ENCODE results near the gene MTG2. TPM values are rescaled to one million over a fixed set of nuclear protein-coding genes. Genes with fewer than 3 reads are reported as not detected.

MTG2 gene
- polyA plus RNA-seq, 12 donors, result 22.7 to 56.3 (median 26.8) TPM; not detected in 1

DNA sequence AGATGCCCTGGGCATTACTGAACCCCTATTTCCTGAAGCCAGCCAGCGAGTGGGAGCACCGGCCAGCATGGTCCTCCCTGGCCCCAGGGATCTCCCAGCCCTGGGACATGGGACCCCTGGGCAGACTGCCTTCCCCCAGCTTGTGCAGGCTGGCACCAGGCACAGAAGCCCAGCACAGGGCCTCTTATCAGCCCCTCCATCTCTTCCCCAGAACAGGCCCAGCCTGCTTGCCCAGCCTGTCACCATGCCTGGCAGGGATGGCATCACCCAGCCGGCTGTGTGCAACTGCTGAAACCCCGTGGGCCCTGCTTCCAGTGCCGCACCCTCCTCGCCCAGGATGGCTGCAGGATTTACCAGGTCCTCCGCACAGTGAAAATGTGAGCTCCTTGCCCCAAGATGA lies 49.4 kb downstream of the MTG2 start:
- DNase-seq, result no peak

DNA sequence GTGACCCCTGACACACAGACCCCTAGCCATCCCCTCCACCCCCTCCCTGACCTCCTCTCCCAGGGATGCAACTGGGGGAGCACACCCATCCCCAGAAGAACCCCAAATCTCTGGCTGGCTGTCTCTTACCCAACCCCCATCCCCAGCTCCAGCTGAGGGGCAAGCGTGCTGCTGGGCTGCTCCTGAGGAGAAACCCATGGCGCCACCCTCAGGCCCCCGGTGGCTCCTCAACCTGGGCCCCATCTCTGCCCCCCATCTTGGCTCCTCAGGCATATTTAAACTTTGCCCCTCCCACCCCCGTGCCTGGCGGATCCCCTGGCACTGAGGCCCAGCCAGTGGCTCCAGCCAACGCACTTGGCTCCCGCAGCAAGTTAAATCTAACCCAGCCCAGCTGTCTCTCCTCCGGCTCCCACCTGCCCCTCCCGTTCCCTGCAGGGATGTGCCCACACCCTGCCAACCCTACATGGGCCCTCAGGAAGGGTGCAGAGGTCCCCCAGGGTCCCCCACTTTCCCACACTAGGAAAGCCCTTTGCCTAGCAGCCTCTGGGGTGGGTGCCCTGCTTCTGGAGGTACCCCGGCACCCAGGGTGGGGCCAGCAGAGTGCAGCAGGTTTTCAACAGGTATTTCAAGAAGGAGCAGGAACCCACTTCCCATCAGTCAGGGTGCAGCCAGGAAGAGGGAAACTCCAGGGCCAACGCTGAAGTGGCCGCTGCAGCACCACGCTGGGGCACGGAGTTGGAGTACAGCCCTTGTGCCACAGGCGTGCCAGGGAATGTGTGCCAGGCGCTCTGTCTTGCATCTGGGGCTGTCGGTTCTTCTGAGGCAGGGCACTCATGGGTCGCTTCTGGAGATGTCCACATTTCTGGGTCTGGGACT lies 50.2 kb downstream of the MTG2 start:
- no peak for DNase-seq

DNA sequence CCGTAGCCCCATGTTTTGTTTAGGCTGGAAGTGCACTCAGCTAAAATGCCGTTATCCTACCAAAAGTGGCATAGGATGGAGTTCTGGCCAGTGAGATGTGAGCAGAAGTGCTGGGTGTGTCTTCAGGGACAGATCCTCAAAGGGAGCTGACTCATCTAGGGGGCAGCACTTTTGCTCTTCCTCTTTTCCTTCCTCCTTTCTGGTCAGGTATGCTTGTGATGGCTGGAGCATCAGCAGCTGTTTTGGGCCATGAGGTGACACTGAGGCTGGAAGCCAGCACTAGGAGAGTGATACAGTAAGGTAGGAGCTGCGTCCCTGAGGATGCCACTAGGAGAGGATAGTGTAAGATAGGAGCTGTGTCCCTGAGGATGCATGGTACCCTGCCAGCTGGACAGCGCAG lies 50.9 kb downstream of the MTG2 start:
- no peak for DNase-seq

DNA sequence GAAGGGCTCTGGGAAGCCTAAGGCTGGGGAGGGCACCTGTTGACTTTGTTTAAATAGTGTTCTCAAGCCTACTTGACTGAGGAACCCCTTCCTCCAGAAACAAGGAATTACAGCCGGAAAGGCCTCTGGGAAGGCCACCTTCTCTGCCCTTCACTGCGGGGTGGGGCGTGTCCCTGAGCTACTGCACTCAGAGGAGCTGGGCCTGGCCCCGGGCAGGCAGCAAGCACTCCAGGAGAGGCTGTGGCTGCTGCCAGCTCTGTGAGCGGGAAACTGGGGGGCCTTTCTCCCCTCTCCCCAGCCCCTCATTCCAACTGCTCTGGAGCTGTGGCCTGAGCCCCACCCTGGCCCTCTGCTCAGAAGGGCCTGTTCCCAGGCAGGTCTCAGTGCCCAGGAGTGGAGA lies 51.5 kb downstream of the MTG2 start:
- DNase-seq, result no peak

DNA sequence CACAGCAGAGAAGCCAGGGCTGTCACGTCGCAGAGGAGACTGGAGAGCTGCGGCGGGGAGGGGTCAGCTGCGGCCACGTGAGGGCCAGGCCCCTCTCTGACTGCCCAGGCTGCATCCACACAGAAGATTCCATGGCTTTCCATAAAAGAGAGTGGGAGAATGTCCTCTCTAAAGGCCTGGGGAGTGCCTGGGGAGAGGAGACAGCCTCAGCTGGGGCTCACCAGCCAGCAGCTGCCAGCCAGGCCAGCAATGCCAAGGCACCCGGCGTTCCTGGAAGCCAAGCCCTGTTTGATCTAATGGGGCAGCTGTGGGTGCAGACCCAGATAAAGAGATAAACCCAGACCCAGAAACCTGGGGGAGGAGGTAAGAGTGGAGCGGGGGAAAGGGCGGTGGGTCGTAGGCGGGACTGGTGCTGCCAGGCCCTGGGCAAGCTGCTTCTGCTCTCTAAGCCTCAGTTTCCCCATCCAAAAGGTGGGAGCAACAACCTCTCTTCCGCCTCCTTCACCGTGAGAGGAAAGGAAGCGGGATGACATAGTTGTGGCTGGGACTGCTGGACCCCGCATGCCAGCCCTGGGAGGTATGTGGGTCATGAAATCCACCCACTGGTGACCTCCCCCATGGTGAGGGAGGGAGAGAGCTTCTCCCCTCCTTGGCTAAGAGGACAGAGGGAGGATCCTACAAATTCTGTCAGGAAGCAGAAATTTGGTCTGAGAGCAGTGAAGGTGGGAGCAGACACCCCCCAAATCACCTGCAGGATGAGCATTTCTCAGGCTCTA lies 52.4 kb downstream of the MTG2 start:
- DNase-seq, result no peak

DNA sequence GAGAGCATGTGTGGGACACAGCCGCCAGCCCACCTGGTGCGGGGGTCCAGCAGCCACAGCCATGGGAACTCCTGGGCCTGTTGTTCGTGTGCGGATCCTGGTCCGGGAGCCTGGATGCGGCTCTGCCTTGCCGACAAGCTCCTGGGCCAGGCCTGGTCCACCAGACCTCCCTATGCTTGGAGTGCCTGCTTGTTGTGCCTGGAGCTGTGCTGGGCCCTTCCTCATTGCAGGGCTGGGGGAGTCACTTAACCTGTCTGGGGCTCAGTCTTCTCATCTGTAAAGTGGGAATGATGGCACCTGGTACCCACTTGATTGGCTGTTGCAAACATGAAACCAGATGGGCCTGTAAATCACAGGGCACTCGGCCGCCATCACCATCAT lies 52.9 kb downstream of the MTG2 start:
- DNase-seq, result no peak

DNA sequence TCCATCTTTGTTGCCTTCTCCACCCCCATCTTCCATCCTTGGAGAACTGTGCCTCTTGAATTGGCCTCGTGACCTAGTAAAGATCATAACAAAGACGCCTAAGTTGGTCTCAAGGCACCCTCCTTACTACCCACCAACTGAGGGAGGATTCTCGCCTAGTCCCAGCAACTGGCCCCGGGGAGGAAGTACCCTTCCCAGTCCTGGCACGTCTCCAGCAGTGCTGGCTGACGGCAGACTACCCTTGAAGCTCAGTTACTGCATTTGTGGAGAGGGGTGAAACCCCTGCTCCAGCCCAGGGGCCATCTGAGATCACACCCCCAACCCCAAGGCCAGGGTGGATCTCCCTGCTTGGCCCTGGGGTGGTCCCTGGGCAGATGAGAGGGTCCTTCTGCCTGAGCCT lies 53.4 kb downstream of the MTG2 start:
- DNase-seq, result no peak

DNA sequence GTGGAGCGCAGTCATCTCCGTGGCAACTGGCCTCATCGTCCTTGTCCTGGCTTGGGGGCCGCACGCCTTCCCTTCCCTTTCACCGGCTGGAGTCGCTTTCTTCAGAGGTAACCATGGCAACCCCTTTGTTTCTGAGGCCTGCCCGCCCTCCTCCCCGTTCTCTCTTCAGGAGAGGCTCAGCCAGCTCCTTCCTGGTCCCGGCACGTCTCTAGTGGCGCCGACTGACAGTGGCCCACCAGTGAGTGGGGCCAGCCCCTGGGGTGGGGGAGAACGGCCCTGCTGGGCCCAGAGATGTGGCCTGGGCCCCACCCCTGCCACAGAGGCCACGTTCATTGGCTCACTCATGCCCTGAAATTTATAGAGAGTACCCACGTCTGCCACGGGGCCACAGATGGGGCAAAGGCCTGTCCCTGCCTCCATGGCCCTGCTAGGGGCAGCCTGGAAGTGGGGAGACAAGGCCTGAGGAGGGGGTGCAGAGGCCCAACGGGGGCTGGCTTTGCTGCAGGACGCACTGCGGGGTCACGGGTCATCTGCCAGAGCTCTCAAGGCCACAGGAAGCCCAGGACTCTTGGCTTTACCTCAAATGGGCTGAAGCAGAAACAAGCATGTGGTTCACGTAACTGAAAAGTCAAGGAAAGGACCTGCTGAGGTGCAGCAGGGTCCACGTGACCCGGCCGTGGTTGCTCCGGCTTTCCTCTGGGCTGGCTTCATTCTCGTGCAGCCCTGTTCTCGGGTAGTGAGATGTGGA lies 54.1 kb downstream of the MTG2 start:
- DNase-seq, result no peak

DNA sequence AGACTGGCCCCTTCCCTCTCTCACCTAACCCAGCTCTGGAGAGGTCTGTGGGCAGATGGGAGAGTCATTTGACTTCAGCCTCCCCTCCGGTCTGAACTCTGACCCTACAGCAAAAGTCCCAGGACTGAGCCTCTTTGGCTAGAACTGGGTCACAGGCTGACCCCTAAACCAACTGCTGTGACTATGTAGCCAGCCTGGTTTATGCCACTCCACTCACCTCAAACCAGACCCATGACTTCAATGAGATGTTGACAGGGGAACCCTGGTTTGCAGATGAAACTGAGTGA lies 54.6 kb downstream of the MTG2 start:
- DNase-seq, result no peak

DNA sequence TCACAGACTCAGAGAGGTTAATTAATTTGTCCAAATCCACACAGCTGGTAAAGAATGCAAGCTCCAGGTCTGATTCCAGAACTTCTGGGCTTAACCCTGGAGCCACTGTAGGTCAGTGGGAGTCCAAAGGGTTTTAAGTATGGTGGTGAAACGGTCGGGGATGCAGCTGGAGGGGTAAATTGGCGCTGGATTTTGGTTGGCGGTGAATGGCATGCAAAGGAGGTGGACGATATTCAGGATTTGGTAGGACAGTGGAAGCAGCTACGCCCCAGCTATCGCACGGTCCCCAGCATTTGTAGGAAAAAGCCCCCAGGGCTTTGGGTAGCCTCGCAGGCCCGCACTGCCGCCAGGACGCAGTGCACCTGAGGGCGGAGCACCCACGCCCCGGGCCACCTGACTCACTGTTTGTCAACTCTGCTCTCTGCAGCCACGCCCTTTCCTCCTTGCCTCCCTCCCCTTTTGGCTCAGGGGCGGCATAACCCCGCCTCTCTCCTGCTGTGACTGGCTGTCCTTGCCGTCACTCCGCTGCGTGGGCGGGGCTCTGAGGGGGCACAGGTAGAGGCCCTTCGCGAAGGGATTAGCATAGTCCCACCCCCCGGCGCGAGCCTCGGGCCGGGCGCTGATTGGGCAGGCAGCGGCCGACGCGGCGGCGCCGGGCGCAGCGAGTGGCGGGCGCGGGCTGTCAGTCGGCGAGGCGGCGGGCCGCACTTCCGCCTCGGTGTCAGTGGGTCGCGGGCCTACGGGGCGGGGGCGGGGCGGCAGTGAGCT lies 55.2 kb downstream of the MTG2 start, which contains the start of gene OSBPL2:
TSS of gene OSBPL2 (plus strand) at position 721 of the 768 bp plus-strand sequence. CDS start 17,664 bp downstream, outside the sequence.
- peak; percentile 97 for DNase-seq

DNA sequence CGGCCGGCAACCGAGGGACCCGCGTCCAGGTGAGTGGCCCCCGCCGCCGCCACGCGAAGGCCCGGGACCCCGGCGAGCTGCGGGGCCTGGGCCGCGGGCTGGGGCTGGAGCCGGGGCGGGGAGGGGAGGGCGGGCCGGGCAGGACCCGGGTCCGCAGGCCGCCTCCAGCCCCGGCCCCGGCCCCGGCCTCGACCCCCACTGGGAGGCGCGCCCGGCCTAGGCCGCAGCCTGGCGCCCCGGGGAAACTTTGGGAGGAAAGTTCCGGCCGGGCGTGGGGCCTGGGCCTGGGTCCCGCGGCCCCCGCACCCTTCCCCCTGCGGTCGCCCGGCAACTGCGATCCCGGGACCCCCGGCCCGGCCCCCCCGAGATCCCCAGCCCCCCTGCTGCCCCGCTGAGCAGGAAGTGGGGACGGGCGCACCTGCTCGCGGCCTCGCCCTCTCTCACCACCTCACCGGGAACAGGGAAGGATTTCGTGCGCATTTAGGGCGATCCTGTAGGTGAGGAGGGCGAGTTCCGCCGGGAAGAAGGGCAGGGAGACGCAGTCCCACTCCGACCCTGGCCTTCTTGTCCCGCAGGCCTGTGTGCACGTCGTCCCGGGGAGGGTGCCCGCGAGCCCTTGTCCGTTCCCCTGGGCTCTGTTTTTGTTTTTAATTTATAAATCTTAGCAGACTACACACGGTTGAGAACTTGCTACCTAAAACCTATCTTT lies 55.9 kb downstream of the MTG2 start:
- DNase-seq, result no peak

DNA sequence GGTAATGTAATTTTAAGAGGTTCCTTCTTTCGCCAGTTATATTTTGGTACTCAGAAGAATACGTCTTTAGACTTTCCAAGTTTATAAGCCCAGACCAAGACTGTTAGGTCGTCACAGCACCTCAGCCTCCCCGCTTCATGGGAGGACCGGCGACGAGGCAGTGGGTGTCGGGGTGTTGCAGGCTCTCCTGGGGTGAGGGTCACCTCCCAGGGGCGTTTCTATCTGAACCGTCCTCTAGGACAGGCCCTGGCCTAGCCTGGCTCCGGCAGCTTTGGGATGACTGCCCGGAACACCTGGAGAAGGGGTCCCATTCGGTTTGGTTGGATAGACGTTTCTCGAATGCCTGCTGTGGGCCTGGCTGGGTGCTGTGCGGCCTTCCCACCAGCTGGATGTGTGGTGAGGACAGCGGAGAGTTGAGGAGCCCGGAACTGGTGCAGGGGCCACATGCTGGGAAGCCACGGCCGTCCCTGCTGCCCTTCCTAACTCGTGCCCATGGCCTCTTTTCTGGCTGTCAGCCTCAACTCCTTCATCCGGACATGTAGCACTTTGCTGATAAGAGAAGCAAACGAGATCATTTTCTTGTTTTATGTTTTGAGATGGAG lies 56.6 kb downstream of the MTG2 start:
- DNase-seq, result no peak

DNA sequence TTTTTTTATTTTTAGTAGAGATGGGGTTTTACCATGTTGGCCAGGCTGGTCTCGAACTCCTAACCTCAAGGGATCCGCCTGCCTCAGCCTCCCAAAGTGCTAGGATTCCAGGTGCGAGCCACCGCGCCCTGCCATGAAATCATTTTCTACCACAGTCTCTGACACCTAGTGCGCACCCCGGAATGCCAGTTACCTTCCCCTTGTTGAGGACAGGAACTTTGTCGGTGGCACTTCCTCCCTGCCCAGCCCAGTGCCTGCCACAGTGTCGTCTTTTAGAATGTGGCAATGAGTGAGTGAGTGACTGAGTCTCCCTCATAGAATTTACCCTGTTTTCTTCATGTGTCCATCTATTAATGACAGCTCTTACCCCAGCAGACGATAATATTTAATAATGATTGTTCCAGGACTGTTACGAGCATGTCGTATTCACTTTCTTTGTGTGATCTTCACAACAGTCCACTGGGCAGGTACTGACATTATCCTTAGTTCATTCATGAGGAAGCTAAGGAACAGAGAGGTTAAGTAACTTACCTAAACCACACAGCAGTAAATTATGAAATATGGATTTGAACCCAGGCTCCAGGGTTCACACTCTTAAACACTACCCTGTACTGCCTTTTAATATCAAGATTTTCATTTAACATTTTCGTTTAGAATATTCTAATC lies 57.3 kb downstream of the MTG2 start:
- DNase-seq, result no peak

DNA sequence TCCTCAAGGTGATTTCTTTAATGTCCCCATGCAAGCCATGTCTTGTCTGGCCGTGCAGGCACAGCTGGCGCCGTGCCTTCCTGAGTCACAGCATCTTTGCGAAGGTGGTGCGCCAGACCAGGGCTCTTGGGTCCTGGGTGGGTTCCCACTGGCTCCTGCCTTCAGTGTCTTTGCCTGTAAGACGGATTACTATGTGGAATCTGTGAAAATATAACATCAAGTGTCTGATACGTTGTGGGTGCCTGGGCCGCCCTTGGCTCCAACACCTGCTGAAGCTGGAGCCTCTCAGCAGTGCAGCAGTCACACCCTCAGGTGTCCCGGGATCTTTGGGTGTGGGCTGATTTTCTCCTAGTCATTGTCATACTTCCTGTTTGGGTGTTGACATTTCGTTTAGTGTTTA lies 58.7 kb downstream of the MTG2 start:
- no peak for DNase-seq

DNA sequence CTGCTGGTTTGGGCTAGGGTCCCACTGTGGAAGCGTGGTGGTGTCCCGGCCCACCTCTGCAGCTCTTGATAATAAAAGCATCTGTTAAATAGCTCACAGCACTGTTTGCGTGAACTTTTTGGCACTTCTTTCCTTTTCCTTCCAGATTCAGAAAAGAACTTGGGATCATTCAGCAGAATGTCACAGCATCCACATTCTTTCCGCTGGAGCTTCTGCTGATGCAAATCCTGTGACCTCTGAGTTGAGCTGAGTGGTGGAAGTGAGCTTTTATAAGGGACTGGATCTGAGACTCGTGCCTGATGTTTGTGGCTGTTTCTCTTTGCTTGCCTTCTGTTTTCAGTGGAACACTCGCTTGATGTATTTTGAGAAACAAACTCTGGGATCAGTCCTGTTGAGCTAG lies 59.3 kb downstream of the MTG2 start:
- DNase-seq, result no peak

DNA sequence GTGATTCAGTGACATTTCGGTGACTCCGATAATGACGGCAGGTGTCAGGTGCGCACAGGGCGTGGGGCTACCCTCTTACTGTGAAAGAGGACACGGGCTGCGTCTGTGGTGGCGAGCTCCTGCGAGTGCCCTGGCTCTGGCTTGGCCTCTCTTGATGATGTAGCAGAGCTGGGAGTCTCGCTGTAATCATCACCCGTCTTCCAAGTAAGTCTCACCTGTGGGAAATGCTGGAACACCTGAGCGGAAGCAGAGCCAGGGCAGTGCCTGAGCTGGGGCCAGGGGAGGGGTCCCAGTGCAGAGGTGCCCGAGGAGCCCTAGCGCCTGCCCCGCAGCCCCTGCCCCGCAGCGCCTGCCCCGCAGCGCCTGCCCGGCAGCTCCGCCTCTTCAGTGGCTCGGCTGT lies 60.3 kb downstream of the MTG2 start:
- no peak for DNase-seq

DNA sequence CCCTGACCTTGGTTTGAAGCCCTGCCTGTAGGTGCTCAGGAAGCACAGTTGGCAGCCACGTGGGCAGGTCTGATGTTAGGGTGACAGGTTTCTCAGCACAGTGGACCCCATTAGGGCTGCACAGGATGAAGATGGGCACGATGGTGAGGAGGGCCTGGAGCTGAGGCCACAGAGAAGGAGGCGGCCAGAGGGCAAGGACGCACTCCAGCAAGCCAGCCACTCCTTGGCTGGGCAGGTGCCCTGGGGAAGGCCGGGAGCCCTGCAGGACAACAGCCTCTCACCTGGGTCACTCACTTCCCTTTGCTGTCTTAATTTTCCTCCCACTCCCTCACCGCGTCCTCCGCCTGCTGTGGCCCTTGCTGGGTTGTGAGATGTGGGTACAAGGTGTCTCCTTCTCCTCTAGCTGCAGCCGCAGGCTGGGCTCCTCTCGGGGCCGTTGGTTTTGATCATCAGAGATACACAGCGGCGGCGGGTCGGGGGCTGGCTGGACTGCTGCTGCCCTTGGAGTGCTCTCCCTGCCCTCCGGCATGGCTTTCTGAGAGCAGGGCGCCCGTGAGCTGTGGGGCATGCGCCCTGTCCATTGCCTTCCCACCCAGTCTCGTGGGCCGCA lies 61.2 kb downstream of the MTG2 start:
- no peak for DNase-seq

DNA sequence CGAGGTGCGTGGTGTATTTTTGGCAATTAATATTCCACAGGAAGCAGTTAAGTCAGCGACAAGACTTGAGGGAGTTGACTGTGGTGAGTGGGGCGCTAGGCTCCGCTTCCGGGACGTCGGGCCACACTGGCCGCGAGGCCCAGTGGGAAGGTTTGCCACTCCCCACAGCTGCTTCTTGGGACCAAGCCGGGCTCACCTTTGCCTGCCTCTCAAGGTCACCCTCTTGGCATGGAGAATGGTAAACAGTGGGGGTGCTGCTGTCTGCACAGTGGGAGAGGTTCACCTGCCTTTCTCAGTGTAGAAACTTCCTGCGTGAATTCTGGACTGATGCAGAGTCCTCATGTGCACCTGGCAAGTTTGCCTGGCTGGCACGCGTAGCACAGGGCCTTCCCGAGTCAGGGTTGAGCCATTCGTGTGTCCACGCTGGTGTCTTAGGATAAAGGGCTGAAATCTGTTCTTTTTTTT lies 61.8 kb downstream of the MTG2 start:
- no peak for DNase-seq

DNA sequence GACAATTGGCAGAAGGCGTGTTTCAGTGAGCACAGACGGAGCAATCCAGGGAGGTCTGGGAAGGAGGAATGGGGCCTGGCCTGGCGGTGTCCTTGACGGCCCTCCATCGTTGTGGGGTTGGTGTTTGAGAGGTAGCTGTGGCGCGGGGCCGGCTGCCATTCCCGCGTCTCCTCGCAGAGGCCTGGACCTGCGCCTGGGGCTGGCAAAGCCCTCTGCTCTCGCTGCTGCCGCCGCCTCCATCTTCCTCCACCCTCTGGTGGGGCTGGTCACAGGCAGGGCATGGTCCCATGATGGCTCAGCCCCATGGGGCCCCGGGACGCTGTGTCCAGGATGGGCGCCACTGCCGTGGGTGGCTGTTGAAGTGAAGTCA lies 63.1 kb downstream of the MTG2 start:
- DNase-seq, result no peak

DNA sequence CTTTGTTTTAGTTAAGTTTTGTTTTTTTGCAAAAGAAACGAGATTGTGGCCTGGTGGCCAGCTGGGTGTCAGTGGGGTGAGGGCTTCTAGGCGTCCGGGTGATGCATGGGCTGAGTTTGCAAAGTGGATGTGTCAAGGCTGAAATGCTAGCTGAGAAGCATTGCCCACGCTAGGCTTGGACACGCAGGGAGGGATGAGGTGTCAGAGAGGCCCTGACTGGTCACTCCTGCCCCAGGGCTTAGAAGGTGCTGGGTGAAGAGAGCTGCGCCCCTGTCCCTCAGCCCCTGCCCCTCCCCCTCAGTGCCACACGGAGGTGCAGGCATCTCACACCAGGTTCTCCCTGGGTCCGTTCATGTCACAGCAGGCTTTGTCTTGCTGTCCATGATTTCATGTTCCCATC lies 63.6 kb downstream of the MTG2 start:
- DNase-seq, result no peak
